K562 (cell line): ENCODE results near the gene CEP95. TPM values are rescaled to one million over a fixed set of nuclear protein-coding genes. Genes with fewer than 3 reads are reported as not detected.

Source experiments
- BRCA1 ChIP-seq, 2 experiments: fragments of 450-650 bp in 1 of 2; sonication (generic) in 1 of 2; formaldehyde crosslinking in 1 of 2; IDR thresholded peaks; 2 replicates each; pipeline versions ENCODE4 v1.5.0 to v1.6.1; 2017 to 2020; ENCODE audit warnings: mild to moderate bottlenecking in 1 of 2, missing genetic modification reagents in 1 of 2
- FIP1L1 ChIP-seq: fragments of 200-400 bp; formaldehyde crosslinking; IDR thresholded peaks from 2 replicates; pipeline ENCODE4 v1.6.1; 2018; ENCODE audit warnings: mild to moderate bottlenecking, low read depth, low read length; ENCODE audit not compliant: poor library complexity, severe bottlenecking
- GATA2 ChIP-seq: sonication (generic); formaldehyde crosslinking; IDR thresholded peaks from 2 replicates; pipeline ENCODE4 v1.4.0; 2020; ENCODE audit warnings: mild to moderate bottlenecking, missing genetic modification reagents
- HSF4 ChIP-seq: fragments of 250-450 bp; sonication (Bioruptor Pico); IDR thresholded peaks from 2 replicates; pipeline ENCODE4 v2.1.2; 2022; ENCODE audit warnings: mild to moderate bottlenecking, moderate library complexity, borderline replicate concordance
- JUND ChIP-seq, 2 experiments: IDR thresholded peaks; 2 replicates in 1 of 2; 3 replicates in 1 of 2; pipeline ENCODE4 v1.6.1; 2011; ENCODE audit warnings: borderline replicate concordance in 2 of 2, low read depth in 2 of 2, low read length in 2 of 2, improper control_type of control experiment in 1 of 2, missing biosample characterization in 1 of 2, missing genetic modification characterization in 1 of 2, missing genetic modification reagents in 1 of 2
- KAT7 ChIP-seq: sonication (generic); formaldehyde crosslinking; IDR thresholded peaks from 2 replicates; pipeline ENCODE4 v1.8.0; 2022; ENCODE audit warnings: missing genetic modification reagents, mild to moderate bottlenecking, borderline replicate concordance
- KAT8 ChIP-seq: fragments of 450-650 bp; IDR thresholded peaks from 2 replicates; pipeline ENCODE4 v1.6.1; 2016; ENCODE audit warnings: low read depth, mild to moderate bottlenecking
- PCBP1 ChIP-seq: fragments of 200-400 bp; formaldehyde crosslinking; IDR thresholded peaks from 2 replicates; pipeline ENCODE4 v1.6.1; 2018; ENCODE audit warnings: mild to moderate bottlenecking, low read depth, low read length; ENCODE audit not compliant: poor library complexity, severe bottlenecking
- SMAD2 ChIP-seq: fragments of 150-350 bp; IDR thresholded peaks from 2 replicates; pipeline ENCODE4 v1.6.1; 2014; ENCODE audit warnings: low read depth, mild to moderate bottlenecking, low read length
- ZBED1 ChIP-seq: IDR thresholded peaks from 2 replicates; pipeline ENCODE4 v1.6.1; 2014
- polyA plus RNA-seq, 8 experiments: library from polyadenylated mRNA; depleted of rRNA in 4 of 8; stranded (reverse) in 5 of 8; unstranded in 3 of 8; fragments of >200 nt; fragmentation: Nextera tagmentation in 2 of 8; fragmentation: Illumina TruSeq in 1 of 8; extraction: Ambion mirVana in 2 of 8; extraction: Trizol in 1 of 8; gene quantifications; 2 replicates each; pipeline versions ENCODE4 v1.2.1 to v1.2.3, GENCODE V29; 2011 to 2014; ENCODE audit warnings: inconsistent platforms in 1 of 8, missing spikeins in 1 of 8
- total RNA-seq, 7 experiments: library from RNA; depleted of rRNA in 6 of 7; stranded (reverse); fragments of >200 nt in 6 of 7; fragmentation: Illumina TruSeq in 2 of 7; extraction: Trizol in 2 of 7; gene quantifications; 2 replicates each; pipeline versions ENCODE4 v1.2.1 to v1.2.3, GENCODE V29; 2011 to 2021; ENCODE audit warnings: low replicate concordance in 1 of 7
- TF ChIP-seq, protein P1 (sequence below): fragments of 250-450 bp; sonication (Bioruptor Pico); IDR thresholded peaks from 2 replicates; pipeline ENCODE4 v1.5.0; 2022; ENCODE audit warnings: mild to moderate bottlenecking
- TF ChIP-seq, protein P2 (sequence below): fragments of 250-450 bp; sonication (Bioruptor Pico); IDR thresholded peaks from 2 replicates; pipeline ENCODE4 v1.8.0; 2021; ENCODE audit warnings: moderate library complexity, mild to moderate bottlenecking, inconsistent platforms
- TF ChIP-seq, protein P3 (sequence below): sonication (generic); formaldehyde crosslinking; IDR thresholded peaks from 2 replicates; pipeline ENCODE4 v1.8.0; 2023; ENCODE audit warnings: mild to moderate bottlenecking, missing genetic modification reagents
- TF ChIP-seq, protein P4 (sequence below): conservative IDR thresholded peaks from 2 replicates; pipeline ENCODE4 v1.6.1; 2011; ENCODE audit warnings: low read depth, mild to moderate bottlenecking, low read length; ENCODE audit not compliant: control insufficient read depth

The CEP95 gene
- total and polyA plus RNA-seq, 9 of the 15 experiments (the other 6 are each of a cell fraction or from before 2014, with no cell fraction given): 26.7 to 80.7 (median 56.9) TPM

DNA sequence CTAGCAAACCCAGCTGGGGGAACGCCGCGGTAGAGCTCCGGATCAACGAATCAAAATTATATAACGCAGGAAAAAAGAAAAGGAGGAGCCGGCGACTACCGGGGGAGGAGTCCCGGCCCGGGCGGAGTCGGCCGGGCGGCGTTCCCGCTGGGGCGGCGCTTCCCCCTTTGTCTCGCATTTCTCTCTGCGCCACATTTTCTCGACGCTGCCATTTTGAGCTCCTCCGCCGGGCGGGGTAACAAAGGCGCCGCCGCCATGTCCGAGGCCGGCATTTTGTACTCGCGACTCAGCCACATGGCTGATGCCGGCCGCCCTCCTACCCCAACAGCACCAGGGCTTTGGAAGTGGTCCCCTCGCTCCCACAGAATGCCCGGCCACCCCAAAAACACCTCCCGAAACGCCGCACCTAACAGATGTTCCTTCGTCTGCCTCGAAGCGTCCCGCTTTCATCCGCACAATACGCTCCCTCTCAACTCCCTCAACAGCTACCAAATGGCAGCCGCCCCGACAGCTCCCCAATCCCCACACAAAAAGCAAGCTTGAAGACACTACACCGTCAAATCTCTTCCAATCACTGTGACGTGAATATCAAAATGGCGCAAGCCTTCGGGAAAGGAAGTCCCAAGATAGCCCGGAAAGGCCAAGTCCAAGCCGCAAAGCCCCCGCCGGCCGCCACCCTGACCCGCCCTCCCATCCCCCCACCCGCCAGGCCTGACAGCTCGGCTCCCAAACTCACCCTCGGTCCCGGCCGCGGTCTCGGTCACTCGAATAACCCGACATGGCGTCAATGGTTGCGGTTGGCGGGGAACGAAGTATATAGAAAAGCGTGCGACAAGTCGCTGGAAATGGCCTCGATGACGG lies 1.2 kb upstream of the CEP95 start (continued):
- TF ChIP-seq, protein P1, sequence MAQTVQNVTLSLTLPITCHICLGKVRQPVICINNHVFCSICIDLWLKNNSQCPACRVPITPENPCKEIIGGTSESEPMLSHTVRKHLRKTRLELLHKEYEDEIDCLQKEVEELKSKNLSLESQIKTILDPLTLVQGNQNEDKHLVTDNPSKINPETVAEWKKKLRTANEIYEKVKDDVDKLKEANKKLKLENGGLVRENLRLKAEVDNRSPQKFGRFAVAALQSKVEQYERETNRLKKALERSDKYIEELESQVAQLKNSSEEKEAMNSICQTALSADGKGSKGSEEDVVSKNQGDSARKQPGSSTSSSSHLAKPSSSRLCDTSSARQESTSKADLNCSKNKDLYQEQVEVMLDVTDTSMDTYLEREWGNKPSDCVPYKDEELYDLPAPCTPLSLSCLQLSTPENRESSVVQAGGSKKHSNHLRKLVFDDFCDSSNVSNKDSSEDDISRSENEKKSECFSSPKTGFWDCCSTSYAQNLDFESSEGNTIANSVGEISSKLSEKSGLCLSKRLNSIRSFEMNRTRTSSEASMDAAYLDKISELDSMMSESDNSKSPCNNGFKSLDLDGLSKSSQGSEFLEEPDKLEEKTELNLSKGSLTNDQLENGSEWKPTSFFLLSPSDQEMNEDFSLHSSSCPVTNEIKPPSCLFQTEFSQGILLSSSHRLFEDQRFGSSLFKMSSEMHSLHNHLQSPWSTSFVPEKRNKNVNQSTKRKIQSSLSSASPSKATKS: no peak
- TF ChIP-seq ZBED1 (no peak; the same call in 1 of the 2 replicates), SMAD2 (no peak), KAT7 (CRISPR knock-in tag) (peak; percentile 37), HSF4 (CRISPR knock-in tag) (no peak), FIP1L1 (peak; percentile 92), BRCA1 (IDR thresholded peaks at IDR 0.05) (no peak), BRCA1 (CRISPR knock-in tag; IDR thresholded peaks at IDR 0.05) (0 out of 2 replicates have a peak, but pooled peaks have one; percentile 70), KAT8 (peak; percentile 86), PCBP1 (peak; percentile 95), GATA2 (no peak), JUND (IDR thresholded peaks at IDR 0.05; ENCODE audit: borderline replicate concordance, low read depth, low read length) (0 out of 2 replicates have a peak, but pooled peaks have one; percentile 2), JUND (tag; IDR thresholded peaks at IDR 0.05; ENCODE audit: borderline replicate concordance, low read depth, low read length) (no peak)
- TF ChIP-seq, protein P2, sequence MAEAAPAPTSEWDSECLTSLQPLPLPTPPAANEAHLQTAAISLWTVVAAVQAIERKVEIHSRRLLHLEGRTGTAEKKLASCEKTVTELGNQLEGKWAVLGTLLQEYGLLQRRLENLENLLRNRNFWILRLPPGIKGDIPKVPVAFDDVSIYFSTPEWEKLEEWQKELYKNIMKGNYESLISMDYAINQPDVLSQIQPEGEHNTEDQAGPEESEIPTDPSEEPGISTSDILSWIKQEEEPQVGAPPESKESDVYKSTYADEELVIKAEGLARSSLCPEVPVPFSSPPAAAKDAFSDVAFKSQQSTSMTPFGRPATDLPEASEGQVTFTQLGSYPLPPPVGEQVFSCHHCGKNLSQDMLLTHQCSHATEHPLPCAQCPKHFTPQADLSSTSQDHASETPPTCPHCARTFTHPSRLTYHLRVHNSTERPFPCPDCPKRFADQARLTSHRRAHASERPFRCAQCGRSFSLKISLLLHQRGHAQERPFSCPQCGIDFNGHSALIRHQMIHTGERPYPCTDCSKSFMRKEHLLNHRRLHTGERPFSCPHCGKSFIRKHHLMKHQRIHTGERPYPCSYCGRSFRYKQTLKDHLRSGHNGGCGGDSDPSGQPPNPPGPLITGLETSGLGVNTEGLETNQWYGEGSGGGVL (CRISPR knock-in tag): no peak
- TF ChIP-seq, protein P3, sequence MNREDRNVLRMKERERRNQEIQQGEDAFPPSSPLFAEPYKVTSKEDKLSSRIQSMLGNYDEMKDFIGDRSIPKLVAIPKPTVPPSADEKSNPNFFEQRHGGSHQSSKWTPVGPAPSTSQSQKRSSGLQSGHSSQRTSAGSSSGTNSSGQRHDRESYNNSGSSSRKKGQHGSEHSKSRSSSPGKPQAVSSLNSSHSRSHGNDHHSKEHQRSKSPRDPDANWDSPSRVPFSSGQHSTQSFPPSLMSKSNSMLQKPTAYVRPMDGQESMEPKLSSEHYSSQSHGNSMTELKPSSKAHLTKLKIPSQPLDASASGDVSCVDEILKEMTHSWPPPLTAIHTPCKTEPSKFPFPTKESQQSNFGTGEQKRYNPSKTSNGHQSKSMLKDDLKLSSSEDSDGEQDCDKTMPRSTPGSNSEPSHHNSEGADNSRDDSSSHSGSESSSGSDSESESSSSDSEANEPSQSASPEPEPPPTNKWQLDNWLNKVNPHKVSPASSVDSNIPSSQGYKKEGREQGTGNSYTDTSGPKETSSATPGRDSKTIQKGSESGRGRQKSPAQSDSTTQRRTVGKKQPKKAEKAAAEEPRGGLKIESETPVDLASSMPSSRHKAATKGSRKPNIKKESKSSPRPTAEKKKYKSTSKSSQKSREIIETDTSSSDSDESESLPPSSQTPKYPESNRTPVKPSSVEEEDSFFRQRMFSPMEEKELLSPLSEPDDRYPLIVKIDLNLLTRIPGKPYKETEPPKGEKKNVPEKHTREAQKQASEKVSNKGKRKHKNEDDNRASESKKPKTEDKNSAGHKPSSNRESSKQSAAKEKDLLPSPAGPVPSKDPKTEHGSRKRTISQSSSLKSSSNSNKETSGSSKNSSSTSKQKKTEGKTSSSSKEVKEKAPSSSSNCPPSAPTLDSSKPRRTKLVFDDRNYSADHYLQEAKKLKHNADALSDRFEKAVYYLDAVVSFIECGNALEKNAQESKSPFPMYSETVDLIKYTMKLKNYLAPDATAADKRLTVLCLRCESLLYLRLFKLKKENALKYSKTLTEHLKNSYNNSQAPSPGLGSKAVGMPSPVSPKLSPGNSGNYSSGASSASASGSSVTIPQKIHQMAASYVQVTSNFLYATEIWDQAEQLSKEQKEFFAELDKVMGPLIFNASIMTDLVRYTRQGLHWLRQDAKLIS (CRISPR knock-in tag): peak; percentile 100; the same call in 1 of the 2 replicates
- TF ChIP-seq, protein P4, sequence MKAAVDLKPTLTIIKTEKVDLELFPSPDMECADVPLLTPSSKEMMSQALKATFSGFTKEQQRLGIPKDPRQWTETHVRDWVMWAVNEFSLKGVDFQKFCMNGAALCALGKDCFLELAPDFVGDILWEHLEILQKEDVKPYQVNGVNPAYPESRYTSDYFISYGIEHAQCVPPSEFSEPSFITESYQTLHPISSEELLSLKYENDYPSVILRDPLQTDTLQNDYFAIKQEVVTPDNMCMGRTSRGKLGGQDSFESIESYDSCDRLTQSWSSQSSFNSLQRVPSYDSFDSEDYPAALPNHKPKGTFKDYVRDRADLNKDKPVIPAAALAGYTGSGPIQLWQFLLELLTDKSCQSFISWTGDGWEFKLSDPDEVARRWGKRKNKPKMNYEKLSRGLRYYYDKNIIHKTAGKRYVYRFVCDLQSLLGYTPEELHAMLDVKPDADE: 0 out of 2 replicates have a peak, but pooled peaks have one; percentile 22
